ENCODE measurements around the gene ZNF133. TPM values are rescaled to one million over a fixed set of nuclear protein-coding genes. Genes with fewer than 3 reads are reported as not detected.

ZNF133 gene
- 23.0 and 29.9 TPM in 2 replicates for total RNA-seq

GRCh38 chr20:18287915-18288748 lies at the start of gene ZNF133:
Gene ZNF133 (plus strand): TSS chr20:18288527. CDS start chr20:18305687, 17,160 bp downstream.

Other genes starting within 250 kb of the ZNF133 start
- gene OVOL2, start 230.6 kb upstream of the ZNF133 start, total RNA-seq, result 3.6 and 24.5 TPM in 2 replicates
- gene KAT14, start 150.7 kb upstream of the ZNF133 start, total RNA-seq, result 7.5 and 11.9 TPM in 2 replicates
- 11.1 and 13.0 TPM in 2 replicates for gene PET117, start 150.7 kb upstream of the ZNF133 start, total RNA-seq
- 0.72 and 1.3 TPM in 2 replicates for gene DZANK1, start 178.5 kb downstream of the ZNF133 start, total RNA-seq
- 5.8 and 11.1 TPM in 2 replicates for gene POLR3F, start 178.9 kb downstream of the ZNF133 start, total RNA-seq
- gene RBBP9, start 208.7 kb downstream of the ZNF133 start, total RNA-seq, result 11.9 and 12.0 TPM in 2 replicates
- gene SEC23B, start 219.4 kb downstream of the ZNF133 start, total RNA-seq, result 73.5 and 101 TPM in 2 replicates

All from tracheal epithelial cell (primary cell).